Colonic mucosa (tissue), 4 donors: Measurements from ENCODE around the gene SEPTIN6. TPM values are rescaled to one million over a fixed set of nuclear protein-coding genes. Genes with fewer than 3 reads are reported as not detected.

Experiments used
- DNase-seq: peaks from one replicate; pipeline ENCODE4 v3.0.0-alpha.2; 2020
- H3K27ac ChIP-seq: fragments of 200-600 bp; one replicate; pipeline ENCODE4 v1.8.0; 2021
- H3K27me3 ChIP-seq: fragments of 200-600 bp; one replicate; pipeline ENCODE4 v1.8.0; 2021
- H3K36me3 ChIP-seq: fragments of 200-600 bp; one replicate; pipeline ENCODE4 v1.8.0; 2021
- H3K4me1 ChIP-seq: fragments of 200-600 bp; one replicate; pipeline ENCODE4 v1.8.0; 2021; ENCODE audit warnings: mild to moderate bottlenecking
- H3K4me3 ChIP-seq: fragments of 200-600 bp; one replicate; pipeline ENCODE4 v1.8.0; 2021
- H3K9ac ChIP-seq, 2 donors: one replicate each; pipeline ENCODE4 v1.7.0; 2013; ENCODE audit warnings: control low read depth in 2 of 2, low read depth in 2 of 2, low read length in 2 of 2
- H3K9me3 ChIP-seq: fragments of 200-600 bp; one replicate; pipeline ENCODE4 v1.8.0; 2021
- intact Hi-C: fragments of 100-400 bp; cut with DNase I; formaldehyde crosslinking; loops from one replicate; pipeline ENCODE4 v1.14.1; 2022
- total RNA-seq, 2 donors: library from RNA; stranded (reverse); fragmentation: NEBNext Ultra II Directional in 1 of 2; extraction: Animal tissue kit (Norgen Biotek cat#: 25700) in 1 of 2; gene quantifications; one replicate each; pipeline ENCODE4 v1.2.1, GENCODE V29; 2021
- TF ChIP-seq, protein P1 (sequence below): fragments of 200-600 bp; IDR thresholded peaks from one replicate; pipeline ENCODE4 v1.8.0; 2022; ENCODE audit warnings: antibody characterized with exemption, mild to moderate bottlenecking
- donor health status: healthy.
- donor health status: DM: no; HTN: no; CAD: no.
- donor health status: DM: no; HTN: no; CAD: no.

The SEPTIN6 gene
- total RNA-seq, 2 donors from 2014 or later, result 9.4 to 21.2 TPM

- H3K4me3 ChIP-seq, result no peak overlapping the region
- no peaks in the 10 kb centered on the region for H3K9me3 ChIP-seq
- no peak for DNase-seq
- H3K27me3 ChIP-seq, result no peaks in the 10 kb centered on the region
- TF ChIP-seq, protein P1, sequence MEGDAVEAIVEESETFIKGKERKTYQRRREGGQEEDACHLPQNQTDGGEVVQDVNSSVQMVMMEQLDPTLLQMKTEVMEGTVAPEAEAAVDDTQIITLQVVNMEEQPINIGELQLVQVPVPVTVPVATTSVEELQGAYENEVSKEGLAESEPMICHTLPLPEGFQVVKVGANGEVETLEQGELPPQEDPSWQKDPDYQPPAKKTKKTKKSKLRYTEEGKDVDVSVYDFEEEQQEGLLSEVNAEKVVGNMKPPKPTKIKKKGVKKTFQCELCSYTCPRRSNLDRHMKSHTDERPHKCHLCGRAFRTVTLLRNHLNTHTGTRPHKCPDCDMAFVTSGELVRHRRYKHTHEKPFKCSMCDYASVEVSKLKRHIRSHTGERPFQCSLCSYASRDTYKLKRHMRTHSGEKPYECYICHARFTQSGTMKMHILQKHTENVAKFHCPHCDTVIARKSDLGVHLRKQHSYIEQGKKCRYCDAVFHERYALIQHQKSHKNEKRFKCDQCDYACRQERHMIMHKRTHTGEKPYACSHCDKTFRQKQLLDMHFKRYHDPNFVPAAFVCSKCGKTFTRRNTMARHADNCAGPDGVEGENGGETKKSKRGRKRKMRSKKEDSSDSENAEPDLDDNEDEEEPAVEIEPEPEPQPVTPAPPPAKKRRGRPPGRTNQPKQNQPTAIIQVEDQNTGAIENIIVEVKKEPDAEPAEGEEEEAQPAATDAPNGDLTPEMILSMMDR, result no peak
- no peak overlapping the region for H3K27ac ChIP-seq
- H3K36me3 ChIP-seq, result no peaks in the 10 kb centered on the region
- no peaks in the 10 kb centered on the region for H3K4me1 ChIP-seq
- intact Hi-C loops, result no loop called here
- H3K9ac ChIP-seq, result no peak overlapping the region
These were observed 37.8 kb downstream of the SEPTIN6 start for GRCh38 chrX:119655125-119655524.

DNA sequence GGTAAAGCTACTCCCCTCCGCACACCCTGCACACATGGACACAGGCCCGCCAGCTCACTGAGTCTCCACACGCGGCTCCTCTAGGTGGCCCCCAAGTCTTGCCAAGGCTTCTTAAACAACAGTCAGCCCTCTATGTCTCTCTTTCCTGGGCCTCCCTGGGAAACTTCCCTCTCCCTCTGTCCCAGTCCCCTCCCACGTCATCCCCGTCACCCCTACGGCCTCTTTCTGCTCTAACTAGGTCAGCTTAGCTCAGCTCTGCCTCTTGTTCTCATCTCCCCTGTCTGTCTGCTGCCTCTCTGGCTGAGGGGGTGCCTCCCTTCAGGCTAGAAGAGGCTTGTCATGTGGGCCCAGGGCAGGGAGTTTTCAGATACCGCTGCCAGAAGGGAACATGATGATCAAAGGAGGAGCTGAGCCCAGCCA lies 38.8 kb downstream of the SEPTIN6 start:
- no peak for DNase-seq

GRCh38 chrX:119648421-119648775 lies 44.6 kb downstream of the SEPTIN6 start:
- TF ChIP-seq, protein P1, result no peak
- H3K9me3 ChIP-seq, result no peaks in the 10 kb centered on the region
- no peak for DNase-seq
- no peaks in the 10 kb centered on the region for H3K4me1 ChIP-seq
- H3K27ac ChIP-seq, result no peak overlapping the region
- no peak overlapping the region for H3K9ac ChIP-seq
- intact Hi-C loops, result no loop called here
- no peaks in the 10 kb centered on the region for H3K36me3 ChIP-seq
- no peaks in the 10 kb centered on the region for H3K27me3 ChIP-seq
- H3K4me3 ChIP-seq, result no peak overlapping the region

More for the DNA sequence above, 38.8 kb downstream of the SEPTIN6 start:
- no peak overlapping the region for H3K27ac ChIP-seq
- H3K36me3 ChIP-seq, result no peaks in the 10 kb centered on the region
- intact Hi-C loops, result no loop called here
- H3K4me1 ChIP-seq, result no peaks in the 10 kb centered on the region
- H3K9me3 ChIP-seq, result no peaks in the 10 kb centered on the region
- no peak overlapping the region for H3K9ac ChIP-seq
- H3K27me3 ChIP-seq, result no peaks in the 10 kb centered on the region
- TF ChIP-seq, protein P1, result no peak
- H3K4me3 ChIP-seq, result no peak overlapping the region

DNA sequence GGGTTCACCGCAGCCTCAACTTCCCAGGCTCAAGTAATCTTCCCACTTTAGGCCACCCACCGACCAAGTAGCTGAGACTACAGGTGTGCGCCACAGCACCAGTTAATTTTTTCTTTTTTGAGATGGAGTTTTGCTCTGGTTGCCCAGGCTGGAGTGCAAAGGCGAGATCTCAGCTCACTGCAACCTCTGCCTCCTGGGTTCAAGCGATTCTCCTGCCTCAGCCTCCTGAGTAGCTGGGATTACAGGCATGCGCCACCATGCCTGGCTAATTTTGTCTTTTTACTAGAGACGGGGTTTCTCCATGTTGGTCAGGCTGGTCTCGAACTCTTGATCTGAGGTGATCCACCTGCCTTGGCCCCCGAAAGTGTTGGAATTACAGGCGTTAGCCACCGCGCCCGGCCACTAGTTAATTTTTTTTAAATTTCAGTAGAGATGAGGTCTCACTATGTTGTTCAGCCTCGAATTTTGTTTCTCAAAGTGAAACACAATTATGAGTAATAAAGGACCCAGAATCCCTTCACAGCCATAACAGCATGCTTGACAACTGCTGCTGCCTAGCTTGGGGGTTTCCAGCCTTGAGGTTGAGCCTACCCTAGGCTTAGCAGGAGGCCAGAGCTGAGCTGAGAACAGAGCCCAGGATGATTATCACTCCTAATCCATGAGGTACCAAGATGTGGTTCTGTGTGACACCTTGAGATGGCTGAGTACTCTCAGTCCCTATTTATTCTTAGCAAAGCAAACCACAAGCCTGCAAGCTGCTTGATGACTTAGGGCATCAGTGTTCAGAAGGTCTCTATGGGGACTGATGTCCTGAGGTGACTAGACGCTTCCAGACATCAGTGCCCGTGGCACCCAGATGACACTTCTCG lies 45.2 kb downstream of the SEPTIN6 start:
- Histone ChIP-seq H3K27me3 (no peaks in the 10 kb centered on the region), H3K27ac (no peak overlapping the region), H3K9ac (no peak overlapping the region), H3K9me3 (no peaks in the 10 kb centered on the region), H3K4me1 (no peaks in the 10 kb centered on the region), H3K36me3 (no peaks in the 10 kb centered on the region), H3K4me3 (no peak overlapping the region)
- TF ChIP-seq, protein P1, result no peak
- intact Hi-C loops, result no loop called here
- no peak for DNase-seq

- TF ChIP-seq, protein P1, result no peak
- Histone ChIP-seq H3K4me3 (no peak overlapping the region), H3K4me1 (no peaks in the 10 kb centered on the region), H3K27ac (no peak overlapping the region), H3K27me3 (no peaks in the 10 kb centered on the region), H3K9ac (no peak overlapping the region), H3K36me3 (no peaks in the 10 kb centered on the region), H3K9me3 (no peaks in the 10 kb centered on the region)
- DNase-seq, result no peak
- intact Hi-C loops, result no loop called here
These were observed 45.9 kb downstream of the SEPTIN6 start for GRCh38 chrX:119647089-119647488.
